Astrocyte of the hippocampus (primary cell): Measurements from ENCODE around the gene STK17B.
"Not testable (repeated sequence)": the region's sequence is repeated elsewhere in the genome, so short reads cannot be mapped to it uniquely, and the experiment has no call there.

Experiments used
- DNase-seq: peaks from one replicate; pipeline ENCODE4 v3.0.0; 2011; ENCODE audit warnings: low read depth, low spot score

Gene STK17B

GRCh38 chr2:196171248-196171871 is at the start of gene STK17B:
TSS of gene STK17B (minus strand) at chr2:196171578. CDS start at chr2:196163383, 8,195 bp downstream.
- peak; percentile 98 for DNase-seq

GRCh38 chr2:196220671-196221070 is 49.3 kb upstream of the STK17B start:
- DNase-seq = no peak

GRCh38 chr2:196219671-196220070 is 48.3 kb upstream of the STK17B start:
- DNase-seq = no peak

GRCh38 chr2:196218106-196218505 is 46.7 kb upstream of the STK17B start:
- DNase-seq = no peak

DNA sequence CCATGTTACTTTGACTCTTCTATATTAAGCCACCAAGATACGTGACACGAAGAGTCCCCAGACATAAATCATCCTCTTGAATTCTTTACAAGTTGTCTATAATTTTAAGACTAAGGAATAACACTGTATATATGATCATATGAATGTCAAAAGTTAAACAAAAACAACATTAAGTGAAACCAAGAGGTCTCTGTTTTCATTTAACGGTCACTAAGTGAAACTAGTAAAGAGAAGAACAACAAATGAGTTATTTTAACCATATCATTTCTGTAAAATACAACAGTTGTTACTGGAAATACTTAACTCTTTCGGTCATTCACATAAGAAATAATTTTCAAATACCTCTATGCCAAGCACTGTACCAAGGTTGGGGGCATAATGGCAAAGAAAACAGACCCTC is 45.7 kb upstream of the STK17B start:
- no peak for DNase-seq

- no peak for DNase-seq
Measured at GRCh38 chr2:196215376-196215775, 44.0 kb upstream of the STK17B start.

DNA sequence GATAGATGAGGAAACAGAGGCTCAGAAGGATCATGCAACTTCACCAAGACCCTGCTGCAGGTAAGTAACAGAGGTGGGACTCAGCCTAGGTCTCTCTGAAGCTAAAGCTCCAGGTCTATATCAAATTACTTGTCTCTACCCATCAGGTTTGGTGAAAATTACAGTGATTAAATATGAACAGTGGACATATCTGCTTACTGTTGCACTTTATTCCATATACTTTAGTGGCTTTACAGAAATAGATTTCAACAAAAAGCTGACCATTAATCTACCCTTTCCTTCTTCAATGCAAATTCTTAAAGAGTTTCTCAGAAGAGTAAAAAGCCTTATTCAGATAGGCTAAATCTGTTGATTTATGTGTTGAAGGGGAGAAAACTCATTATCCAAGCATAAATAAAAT is 42.8 kb upstream of the STK17B start:
- DNase-seq = no peak

DNA sequence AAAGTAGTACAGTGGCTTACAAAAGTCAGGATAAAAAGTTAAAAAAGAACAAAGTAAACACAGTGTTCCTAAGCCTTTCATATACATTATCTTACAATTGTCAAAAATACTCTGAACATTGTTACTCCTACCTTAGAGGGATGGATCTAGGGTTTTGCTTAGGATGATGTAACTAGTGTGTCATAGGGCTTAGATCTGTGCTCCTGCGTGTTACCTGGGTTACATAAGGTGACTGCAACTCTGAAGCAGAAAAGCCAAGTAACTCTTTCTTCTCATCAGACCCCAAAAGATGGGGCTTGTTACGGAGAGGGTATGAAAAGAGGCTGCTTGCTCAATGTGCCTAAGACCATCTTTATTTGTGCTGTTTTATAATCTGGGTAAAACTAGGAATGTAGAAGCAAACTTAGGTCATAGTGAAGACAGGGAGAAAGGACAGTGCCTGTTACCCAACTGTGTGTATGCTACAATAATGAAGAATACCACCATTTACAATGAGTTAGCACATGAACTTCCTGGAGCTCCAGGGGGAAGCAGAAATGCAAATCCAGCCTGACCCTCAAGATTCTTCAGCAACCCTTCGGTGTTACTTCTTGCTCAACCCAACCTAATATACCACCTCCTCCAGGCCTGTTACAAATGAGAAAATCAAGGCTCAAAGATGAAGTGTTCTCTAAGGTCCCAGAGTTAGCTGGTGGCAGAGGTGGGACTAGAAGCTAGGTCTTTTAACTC is 42.0 kb upstream of the STK17B start:
- DNase-seq = no peak

DNA sequence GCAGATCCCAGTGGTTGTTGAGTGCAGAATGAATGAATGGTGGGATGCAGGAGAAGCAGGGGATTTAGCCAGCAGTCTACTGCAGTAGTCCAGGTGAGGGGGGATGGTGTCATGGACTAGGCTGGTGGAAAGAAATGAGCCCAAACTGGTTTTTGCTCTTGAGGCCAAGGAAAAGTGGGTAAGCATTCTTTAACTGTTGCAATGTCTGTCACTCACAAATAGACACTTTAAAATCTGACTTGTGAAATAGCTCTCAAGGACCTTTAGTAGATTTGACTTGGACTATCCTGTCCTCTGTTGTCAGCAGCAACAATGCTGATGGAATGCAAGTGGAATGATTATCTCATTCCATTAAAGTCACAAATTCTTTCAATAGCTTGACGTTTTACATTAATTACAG is 37.5 kb upstream of the STK17B start:
- DNase-seq = no peak

GRCh38 chr2:196206804-196207203 is 35.4 kb upstream of the STK17B start:
- no peak for DNase-seq

- DNase-seq = peak; percentile 75
Measured at GRCh38 chr2:196205881-196206435, 34.6 kb upstream of the STK17B start.

DNA sequence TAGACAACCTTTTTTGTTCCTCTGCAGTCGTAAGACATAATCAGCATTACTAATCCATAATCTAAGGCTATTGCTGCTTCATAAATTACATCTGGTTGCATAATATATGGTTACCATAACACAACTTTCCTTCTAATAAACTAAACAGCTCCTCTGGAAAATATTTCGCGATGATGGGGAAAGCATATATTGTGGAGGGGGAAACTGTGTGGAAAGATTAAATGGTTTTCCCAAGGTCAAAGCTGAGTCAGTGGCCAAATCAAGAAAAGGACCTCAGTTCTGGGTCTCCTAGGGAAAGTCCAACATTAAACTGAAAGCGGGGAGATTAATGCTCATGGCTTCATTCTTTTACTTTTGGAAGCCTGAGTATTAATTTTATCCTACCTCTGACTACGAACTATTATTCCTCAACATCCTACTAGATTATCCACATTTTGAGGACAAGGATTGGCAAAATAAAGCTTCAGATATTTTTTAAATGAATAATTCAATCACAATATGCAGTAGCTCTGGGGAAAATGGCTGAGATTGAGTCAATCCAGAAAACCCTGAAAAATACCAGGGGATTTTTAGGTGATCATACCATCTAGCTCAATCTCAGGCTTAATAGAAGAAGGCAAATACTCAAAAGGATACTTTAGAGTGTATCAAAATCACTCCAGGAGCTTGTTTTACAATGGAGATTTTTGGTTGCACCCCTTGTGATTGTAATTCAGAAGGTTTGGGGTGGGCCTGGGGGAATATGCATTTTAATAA is 33.8 kb upstream of the STK17B start:
- no peak for DNase-seq

DNA sequence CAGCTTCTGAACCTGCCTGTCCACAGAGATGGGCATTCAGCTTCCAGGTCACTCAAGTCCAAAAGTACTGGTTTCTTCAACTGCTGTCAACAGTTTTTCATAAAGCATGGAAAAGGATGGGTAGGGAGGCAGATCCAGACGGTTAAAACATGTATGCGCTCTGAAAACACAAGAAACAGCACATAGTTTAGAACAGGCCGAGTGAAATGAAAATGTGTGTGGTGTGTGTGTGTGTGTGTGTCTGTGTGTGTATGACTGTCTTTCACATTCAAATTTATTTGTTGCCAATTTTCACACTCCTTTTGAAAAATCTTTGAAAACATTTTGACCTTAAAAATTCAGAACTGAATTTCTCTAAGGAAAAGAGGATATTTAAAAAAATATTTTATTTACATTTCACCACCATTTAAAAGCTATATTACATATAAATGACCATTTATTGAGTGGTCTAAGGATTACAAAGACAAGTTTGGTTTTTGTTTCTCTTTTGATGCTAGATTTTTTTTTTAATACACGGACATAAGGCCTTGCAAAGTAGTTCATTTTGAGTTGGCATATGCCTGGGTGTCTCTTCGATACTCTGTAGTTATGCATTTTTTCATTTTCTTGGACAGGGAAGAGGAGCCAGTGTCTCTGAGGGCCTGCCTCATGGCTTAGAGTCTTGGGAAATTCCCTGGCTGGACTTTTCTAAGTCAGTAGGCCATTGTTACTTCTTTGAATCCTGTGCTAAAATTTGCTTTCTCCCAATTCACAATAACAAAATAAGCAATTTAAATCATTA is 30.0 kb upstream of the STK17B start:
- no peak for DNase-seq

GRCh38 chr2:196200557-196200956 is 29.2 kb upstream of the STK17B start:
- no peak for DNase-seq

GRCh38 chr2:196195758-196196157 is 24.4 kb upstream of the STK17B start:
- no peak for DNase-seq

DNA sequence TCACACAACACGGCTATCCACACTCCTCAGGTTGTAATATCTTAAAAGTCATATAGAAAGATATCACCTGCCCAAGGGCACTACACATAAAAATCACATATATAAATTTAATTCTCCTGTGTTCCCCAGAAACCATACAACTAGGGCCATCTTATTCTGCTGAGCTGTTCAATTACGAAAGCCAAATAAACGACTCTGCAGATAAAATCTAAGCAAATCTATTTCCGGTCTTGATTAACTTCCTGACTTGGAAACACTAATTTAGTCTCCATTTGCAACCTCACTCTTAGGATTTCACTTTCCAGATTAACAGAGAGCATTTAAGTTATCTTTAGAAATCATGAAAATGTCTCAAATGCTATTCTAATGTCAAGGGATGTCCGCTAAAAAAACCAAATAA is 23.9 kb upstream of the STK17B start:
- no peak for DNase-seq

GRCh38 chr2:196191541-196191940 is 20.2 kb upstream of the STK17B start:
- DNase-seq = no peak

DNA sequence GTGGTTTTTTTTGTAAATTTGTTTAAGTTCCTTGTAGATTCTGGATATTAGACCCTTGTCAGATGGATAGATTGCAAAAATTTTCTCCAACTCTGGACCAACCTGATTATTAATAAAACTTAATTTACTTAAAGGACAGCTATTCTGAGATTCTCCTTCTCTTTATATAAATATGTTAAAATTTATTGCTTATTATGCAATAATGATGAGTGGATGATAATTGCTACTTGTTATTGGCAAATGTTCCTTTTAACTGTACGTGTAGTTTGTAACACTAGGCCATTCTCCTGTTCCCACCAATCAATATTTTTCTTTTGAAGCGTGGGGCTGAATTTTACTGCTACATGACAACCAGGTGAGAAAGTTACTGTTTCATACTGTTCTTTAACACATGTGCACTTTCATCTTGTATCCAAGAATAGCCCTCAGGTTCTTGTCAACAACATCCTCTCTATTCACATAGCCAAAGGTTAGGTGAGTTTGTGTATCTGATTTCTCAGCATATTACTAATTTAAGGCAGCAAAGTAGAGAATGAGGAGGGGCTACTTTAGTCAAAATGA is 16.6 kb upstream of the STK17B start:
- DNase-seq = no peak

GRCh38 chr2:196187175-196187700 is 15.9 kb upstream of the STK17B start:
- not testable (repeated sequence) for DNase-seq

DNA sequence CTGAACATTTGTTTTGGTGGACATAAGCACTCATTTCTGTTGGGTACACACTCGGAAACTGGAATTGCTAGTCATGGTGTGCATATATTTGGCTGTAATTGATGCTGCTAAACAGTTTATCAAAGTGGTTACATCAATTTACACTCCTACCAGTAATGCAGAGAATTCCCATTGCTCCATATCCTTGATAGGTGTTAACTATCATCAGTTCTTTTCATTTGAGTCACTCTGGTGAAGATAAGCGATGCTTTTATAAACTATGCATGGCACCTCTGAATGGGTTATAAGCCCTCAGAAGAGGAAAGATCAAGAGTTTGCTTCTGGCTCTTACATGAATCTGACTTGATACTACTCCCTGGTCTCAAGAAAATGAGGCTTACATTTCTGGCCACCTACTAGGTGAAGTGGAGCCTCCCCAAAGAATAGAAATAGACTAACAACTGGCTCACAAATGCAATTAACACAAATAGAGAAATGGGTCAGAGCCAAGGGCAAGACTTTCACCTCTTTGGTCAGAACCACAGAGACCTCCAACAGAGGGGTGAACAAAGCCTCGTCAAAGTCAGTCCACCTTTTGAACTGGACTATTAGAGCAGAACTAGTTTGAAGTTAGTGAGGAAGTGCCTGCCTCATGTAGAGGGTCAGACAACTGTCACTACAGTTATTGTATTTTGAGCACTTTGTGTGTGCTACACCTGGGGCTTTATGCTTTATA is 15.0 kb upstream of the STK17B start:
- DNase-seq = no peak
